Jurkat, Clone E6-1 (cell line): ENCODE measurements around the gene INAVA.
"Not testable (repeated sequence)": the region's sequence is repeated elsewhere in the genome, so short reads cannot be mapped to it uniquely, and the experiment has no call there.

Experiments used
- DNase-seq: peaks from one replicate; pipeline ENCODE4 v3.0.0-alpha.2; 2011; ENCODE audit warnings: low read depth, low spot score
- H3K4me3 ChIP-seq: 2 replicates; pipeline ENCODE4 v1.5.1; 2011; ENCODE audit warnings: mild to moderate bottlenecking, low read length, control low read depth, moderate library complexity

INAVA gene

DNA sequence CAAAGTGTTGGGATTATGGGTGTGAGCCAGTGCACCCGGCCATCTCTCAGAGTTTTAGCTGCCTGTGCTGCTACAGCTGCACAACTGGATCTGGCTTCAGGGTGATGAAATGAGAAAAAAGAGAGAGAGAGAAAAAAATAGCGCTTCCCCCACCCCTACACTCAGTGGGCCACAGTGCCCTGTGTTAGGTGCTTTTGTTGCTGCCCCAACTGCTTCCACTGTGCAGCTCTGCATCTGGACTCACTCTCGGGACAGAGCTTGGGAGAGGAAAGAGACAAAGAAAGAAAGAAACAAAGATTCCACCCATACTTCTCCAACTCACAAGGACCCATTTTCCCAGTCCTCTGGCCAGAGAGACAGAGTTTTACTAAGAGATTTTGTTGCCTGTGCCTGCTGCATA is 50.4 kb downstream of the INAVA start:
- H3K4me3 ChIP-seq: no peak overlapping the region
- no peak for DNase-seq

DNA sequence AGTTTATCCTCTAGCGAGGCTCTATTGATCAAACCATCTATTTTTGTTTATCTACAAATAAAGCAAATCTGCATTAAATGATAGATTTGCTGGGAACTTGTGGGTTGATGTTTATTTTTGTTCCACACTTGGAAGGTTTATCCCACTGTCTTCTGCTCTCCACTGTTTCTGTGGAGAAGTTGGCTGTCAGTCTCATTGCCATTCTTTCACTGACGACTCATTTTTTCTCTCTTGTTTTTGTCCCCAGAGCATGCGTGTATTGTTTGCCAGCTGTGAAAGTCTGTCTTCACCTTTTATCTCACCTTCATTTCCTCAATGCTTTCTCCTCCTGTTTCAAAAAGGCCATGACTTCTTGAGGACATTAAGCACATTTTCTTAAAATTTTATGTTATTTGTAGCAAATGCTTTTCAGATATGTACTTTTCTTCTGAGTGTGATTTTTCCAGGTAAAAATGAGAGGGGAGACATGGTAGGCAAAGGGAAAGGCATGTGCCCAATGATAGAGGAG is 52.4 kb downstream of the INAVA start:
- no peak overlapping the region for H3K4me3 ChIP-seq
- no peak for DNase-seq

DNA sequence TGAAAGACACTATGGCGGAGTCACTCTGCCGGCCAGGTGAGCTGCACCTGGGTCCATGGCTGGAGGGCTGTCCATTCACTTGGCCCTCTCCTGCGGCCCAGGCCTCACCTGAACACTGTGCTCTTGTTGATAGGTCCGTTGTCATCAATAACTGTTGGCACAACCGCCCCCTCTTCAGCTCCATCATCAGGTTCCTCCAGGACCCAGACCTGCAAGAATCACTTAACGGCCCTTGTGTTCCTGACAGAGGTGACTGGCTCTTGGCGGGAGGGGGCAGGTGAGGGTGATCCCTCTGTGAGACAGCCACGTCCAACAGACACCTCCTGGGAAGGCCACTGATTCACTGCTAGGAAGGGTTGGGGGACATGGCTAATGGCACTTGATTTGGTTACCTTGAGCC is 54.9 kb downstream of the INAVA start:
- DNase-seq: no peak

DNA sequence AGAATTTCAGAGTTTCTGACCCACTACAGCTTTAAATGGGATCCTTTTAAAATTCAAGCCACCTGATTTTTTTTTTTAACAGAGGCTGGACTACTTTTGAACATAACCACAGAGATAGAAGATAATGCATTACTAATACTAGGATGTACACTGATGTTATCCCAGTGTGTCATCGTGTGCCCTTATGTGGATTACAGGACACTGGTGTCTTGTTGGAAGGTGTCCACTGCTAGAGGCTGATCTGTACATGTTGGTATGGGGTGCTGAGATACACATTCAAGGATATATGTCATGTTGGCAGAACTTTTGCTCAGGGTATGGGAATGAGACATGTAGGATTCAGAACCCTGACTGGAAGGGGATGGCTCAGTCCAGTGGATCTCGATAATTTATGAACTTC is 56.3 kb downstream of the INAVA start:
- H3K4me3 ChIP-seq: no peak overlapping the region
- DNase-seq: no peak

More for the DNA sequence above, 54.9 kb downstream of the INAVA start:
- H3K4me3 ChIP-seq: no peak overlapping the region

DNA sequence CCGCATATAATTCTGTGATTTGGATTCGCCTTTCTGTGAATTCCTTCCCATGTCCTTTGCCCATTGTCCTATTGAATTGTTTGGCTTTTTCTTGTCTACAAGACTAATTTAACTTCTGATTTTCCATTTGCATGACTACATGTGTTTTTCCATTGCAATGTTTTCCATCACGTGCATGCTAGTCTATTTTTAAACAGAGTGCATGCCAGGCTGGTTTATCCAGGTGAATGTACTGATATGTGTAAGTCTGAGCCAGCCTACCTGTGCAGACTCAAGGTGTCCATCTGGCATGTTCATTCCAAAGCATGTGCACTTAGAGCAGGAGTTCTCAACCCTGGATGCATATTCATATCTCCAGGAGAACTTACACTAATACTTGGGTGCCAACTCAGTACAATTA is 59.7 kb downstream of the INAVA start:
- DNase-seq: no peak
- H3K4me3 ChIP-seq: no peak overlapping the region

DNA sequence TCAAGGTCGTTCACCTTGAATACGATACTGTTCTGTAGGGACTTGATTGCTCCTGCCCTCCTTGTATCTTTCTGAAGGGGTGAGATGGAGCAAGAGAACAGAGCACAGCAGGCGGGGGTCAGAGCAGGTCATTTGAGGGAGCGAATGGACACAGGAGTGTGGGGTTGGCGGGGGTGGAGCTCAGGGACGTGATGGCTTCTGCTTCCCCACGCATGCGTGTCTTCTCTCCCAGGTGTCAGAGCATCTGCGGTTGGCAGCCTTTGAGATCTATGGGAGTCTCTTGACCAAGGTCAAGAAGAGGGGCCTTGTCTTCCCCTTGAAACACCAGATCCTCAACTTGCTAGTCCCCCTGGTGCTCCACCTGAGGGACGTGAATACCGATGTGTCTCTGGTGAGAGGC is 63.9 kb downstream of the INAVA start:
- no peak overlapping the region for H3K4me3 ChIP-seq
- DNase-seq: no peak

DNA sequence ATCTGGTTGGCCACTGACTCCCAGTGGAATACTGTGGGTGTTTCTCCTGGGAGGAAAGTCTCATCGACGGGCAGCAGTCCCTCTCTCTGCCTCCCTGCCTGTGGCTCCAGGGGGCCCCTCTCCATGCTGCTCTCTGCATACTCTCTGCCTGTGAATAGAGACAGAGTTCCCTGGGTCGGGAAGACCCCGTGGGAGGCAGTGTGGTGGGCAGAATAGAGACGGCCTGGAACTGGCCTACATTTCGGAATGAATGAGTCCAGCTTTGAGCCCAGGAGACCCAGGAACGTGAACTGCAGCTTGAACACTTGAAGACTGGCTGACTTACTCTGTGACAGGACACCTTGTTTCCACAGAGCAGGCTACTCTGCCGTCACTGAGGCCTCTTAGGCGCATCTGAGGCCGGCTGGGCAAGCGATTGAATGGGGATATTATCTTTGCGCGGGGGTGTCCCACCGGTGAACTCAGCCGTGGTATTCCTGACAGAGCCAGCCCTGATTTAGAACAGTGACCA is 64.8 kb downstream of the INAVA start:
- H3K4me3 ChIP-seq: no peak overlapping the region
- no peak for DNase-seq

DNA sequence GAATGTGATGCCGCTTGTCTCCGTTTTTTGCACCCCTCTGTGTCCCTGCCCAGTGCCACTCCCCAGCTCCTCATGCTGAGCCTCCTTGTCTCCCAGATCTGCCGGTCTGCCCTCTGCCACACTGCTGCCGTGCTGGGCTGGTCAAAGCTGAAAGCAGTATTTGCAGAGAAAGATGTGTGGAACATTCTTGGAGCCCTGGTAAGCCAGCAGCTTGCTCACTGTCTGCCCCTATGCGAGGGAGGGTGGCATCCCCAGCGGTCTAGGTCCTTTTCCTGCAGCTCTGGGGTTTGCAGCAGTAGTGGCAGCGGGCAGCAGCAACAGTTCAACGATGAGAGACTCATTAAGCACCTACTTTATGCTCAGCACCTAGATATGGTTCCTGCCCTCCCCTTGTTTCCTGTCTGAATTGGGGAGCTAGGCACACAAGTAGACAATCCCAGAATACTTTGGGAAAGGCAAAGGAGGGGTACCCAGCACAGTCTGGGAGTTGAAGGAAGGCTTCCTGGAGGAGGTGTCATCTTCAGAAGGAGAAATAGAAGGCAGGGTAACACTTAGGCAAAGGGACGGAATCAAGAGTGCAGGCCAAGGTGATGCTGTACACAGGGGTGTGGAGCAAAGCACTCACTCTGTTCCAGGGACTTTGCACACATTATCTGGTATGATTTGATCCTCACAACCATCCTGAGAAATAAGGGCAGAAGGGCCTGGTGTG is 65.7 kb downstream of the INAVA start:
- H3K4me3 ChIP-seq: no peak overlapping the region
- DNase-seq: no peak

DNA sequence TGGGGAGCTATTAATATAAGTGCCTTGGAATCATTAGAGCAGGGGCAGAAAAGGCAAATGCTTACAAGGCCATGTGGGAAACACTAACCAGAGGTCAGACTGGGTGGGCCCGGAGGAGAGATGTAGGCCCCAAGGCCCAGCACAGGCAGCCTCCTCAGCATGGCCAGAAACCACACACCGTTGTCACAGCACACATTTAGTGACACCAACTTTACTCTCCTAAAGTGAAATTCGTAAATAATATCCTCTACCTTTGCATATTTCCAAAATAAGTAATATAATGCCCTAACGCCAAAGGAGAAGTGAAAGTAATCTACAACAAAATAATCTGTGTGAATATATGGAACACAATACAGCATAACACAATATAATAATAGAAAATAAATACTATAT is 66.2 kb downstream of the INAVA start:
- no peak for DNase-seq

DNA sequence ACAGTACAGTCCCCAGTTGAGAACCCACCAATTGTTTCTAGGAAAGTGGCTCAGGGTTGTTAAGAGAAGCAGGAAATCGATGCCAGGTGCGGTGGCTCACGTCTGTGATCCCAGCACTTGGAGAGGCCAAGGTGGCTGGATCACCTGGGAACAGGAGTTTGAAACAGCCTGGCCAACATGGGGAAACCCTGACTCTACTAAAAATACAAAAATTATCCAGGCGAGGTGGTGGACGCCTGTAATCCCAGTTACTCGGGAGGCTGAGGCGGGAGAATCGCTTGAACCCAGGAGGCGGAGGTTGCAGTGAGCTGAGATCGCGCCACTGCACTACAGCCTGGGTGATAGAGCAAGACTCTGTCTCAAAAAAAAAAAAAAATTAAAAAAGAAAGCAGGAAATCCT is 67.5 kb downstream of the INAVA start:
- not testable (repeated sequence) for H3K4me3 ChIP-seq, DNase-seq

More for the DNA sequence above, 66.2 kb downstream of the INAVA start:
- H3K4me3 ChIP-seq: no peak overlapping the region

DNA sequence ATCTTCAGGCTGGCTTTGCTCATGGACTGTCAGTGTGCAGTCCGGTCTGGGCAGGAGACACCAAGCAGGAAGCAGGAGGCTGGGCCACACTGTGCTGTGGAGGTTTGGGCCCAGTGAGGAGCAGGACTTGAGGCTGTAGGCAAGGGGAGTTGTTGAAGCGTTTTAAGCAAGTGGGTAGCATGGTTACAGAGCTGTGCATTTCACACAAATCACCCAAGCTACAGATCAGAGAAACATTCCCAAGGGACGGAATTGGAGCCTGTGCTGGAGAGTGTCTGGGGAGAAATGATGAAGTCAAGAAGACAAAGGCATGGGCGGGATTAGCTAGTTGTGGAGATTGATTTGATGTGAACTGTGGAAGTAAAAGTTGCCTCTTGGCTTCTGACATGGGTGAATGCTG is 67.9 kb downstream of the INAVA start:
- no peak for DNase-seq
- no peak overlapping the region for H3K4me3 ChIP-seq

DNA sequence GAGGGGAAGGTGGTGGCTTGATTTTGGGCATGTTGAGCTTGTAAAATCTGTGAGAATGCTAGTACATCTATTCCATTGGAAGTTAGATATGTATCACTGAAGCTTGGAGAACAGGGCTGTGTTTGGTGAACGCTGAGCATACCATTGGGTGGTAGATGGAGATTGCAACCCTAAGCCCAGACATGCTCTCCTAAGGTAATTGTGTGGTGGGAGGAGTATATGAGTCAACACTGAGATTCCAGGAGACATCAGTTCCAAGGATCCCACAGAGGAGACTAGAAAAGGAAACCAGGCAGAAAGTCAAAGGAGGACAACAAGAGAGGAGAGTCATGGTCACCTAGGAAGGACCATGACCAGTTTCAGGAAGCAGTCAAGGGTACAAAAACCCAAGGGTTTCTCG is 68.4 kb downstream of the INAVA start:
- no peak overlapping the region for H3K4me3 ChIP-seq
- DNase-seq: no peak

DNA sequence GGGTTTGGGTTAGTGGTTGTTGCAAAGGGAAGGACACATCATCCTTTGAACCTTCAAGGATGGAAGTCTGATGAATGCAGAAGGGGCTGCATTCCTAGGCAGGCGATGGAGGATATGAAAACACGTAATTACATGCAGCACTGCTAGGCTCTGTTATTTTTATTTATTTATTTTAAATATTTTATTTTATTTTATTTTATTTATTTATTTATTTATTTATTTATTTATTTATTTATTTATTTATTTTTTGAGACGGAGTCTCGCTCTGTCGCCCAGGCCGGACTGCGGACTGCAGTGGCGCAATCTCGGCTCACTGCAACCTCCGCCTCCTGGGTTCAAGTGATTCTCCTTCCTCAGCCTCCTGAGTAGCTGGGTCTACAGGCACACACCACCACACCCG is 69.2 kb downstream of the INAVA start:
- H3K4me3 ChIP-seq, DNase-seq: not testable (repeated sequence)
